Karpas-422 (cell line): ENCODE data around the gene MITF. TPM values are rescaled to one million over a fixed set of nuclear protein-coding genes. Genes with fewer than 3 reads are reported as not detected.

Experiments used
- DNase-seq: peaks from one replicate; pipeline ENCODE4 v3.0.0-alpha.2; 2015
- H2AFZ ChIP-seq: fragments of 200-600 bp; sonication (generic); 2 replicates; pipeline ENCODE4 v1.6.1; 2014; ENCODE audit warnings: antibody characterized with exemption, low read length, mixed read lengths
- H3K27ac ChIP-seq: fragments of 200-600 bp; sonication (generic); 2 replicates; pipeline ENCODE4 v1.5.1; 2014; ENCODE audit warnings: mild to moderate bottlenecking, low read length, moderate library complexity
- H3K27me3 ChIP-seq: fragments of 200-600 bp; sonication (generic); 2 replicates; pipeline ENCODE4 v1.6.1; 2014; ENCODE audit warnings: low read length, mixed read lengths
- H3K36me3 ChIP-seq: fragments of 200-600 bp; sonication (generic); 2 replicates; pipeline ENCODE4 v1.6.1; 2014; ENCODE audit warnings: low read length, mixed read lengths; ENCODE audit not compliant: insufficient read depth
- H3K4me1 ChIP-seq: fragments of 200-600 bp; sonication (generic); 2 replicates; pipeline ENCODE4 v1.6.1; 2014; ENCODE audit warnings: mild to moderate bottlenecking, low read length, mixed read lengths
- H3K4me2 ChIP-seq: fragments of 200-600 bp; sonication (generic); 2 replicates; pipeline ENCODE4 v1.6.1; 2014; ENCODE audit warnings: low read length, low read depth, mild to moderate bottlenecking; ENCODE audit not compliant: poor library complexity, severe bottlenecking
- H3K4me3 ChIP-seq: fragments of 200-600 bp; sonication (generic); 2 replicates; pipeline ENCODE4 v1.5.1; 2014; ENCODE audit warnings: mild to moderate bottlenecking, antibody characterized with exemption, low read length, mixed read lengths
- H3K79me2 ChIP-seq: fragments of 200-600 bp; sonication (generic); 2 replicates; pipeline ENCODE4 v1.6.1; 2014; ENCODE audit warnings: mild to moderate bottlenecking, low read length, mixed read lengths
- H3K9ac ChIP-seq: fragments of 200-600 bp; sonication (generic); 2 replicates; pipeline ENCODE4 v1.6.0; 2014; ENCODE audit warnings: low read length
- H3K9me2 ChIP-seq: fragments of 200-600 bp; sonication (generic), shearing (Covaris generic); replicated peaks from 2 replicates; pipeline ENCODE4 v1.6.0; 2014; ENCODE audit warnings: mild to moderate bottlenecking, low read length, moderate library complexity; ENCODE audit not compliant: insufficient read depth
- H3K9me3 ChIP-seq: fragments of 300-700, 200-600 bp; sonication (generic); 2 replicates; pipeline ENCODE4 v1.6.1; 2014; ENCODE audit warnings: low read length, mixed read lengths
- H4K20me1 ChIP-seq: fragments of 200-600 bp; sonication (generic); 2 replicates; pipeline ENCODE4 v1.6.1; 2014; ENCODE audit warnings: mild to moderate bottlenecking, antibody characterized with exemption, low read length, low read depth; ENCODE audit not compliant: insufficient read depth
- total RNA-seq: library from RNA; depleted of rRNA; stranded (reverse); fragments of >200 nt; shearing (Covaris generic); gene quantifications from 2 replicates; pipeline ENCODE4 v1.2.3, GENCODE V29; 2014; ENCODE audit warnings: low replicate concordance

Gene MITF
- total RNA-seq, 1 experiment from 2014 or later, result not detected

DNA sequence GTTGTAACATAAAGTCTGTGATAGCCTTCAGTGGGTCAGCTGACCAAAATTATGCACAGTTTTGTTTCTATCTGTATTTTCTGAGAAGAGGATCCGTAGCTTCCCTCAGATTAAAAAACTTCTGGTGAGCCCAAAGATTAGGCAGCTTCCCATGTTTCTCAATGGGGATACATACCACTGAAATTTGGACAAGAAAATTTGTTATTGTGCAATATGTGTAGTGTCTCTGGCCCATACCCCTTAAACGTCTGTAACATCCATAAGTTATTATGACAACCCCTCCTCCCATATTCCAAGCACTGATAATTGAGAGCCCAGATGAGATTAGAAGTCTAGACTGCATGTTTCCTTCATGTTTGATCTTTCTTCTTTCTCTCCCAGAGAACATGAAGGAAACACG lies 1.9 kb upstream of the MITF start:
- Histone ChIP-seq H3K4me3 (no peak overlapping the region), H3K9me3 (no peaks in the 10 kb centered on the region), H3K27ac (no peak overlapping the region), H2AFZ (no peak overlapping the region), H3K4me1 (no peaks in the 10 kb centered on the region), H3K79me2 (no peaks in the 10 kb centered on the region), H3K4me2 (no peak overlapping the region), H3K9me2 (no peaks in the 10 kb centered on the region), H3K36me3 (no peaks in the 10 kb centered on the region), H4K20me1 (no peaks in the 10 kb centered on the region), H3K9ac (no peak overlapping the region), H3K27me3 (no peaks in the 10 kb centered on the region)
- DNase-seq, result no peak

- Histone ChIP-seq H3K4me3 (no peak overlapping the region), H3K79me2 (no peaks in the 10 kb centered on the region), H3K36me3 (no peaks in the 10 kb centered on the region), H4K20me1 (no peaks in the 10 kb centered on the region), H3K4me1 (no peaks in the 10 kb centered on the region), H3K27me3 (no peaks in the 10 kb centered on the region), H3K9me3 (no peaks in the 10 kb centered on the region), H3K9me2 (no peaks in the 10 kb centered on the region), H3K4me2 (no peak overlapping the region), H2AFZ (no peak overlapping the region), H3K27ac (no peak overlapping the region), H3K9ac (no peak overlapping the region)
- DNase-seq, result no peak
Observed at GRCh38 chr3:69738315-69738714, 949 bp upstream of the MITF start.

DNA sequence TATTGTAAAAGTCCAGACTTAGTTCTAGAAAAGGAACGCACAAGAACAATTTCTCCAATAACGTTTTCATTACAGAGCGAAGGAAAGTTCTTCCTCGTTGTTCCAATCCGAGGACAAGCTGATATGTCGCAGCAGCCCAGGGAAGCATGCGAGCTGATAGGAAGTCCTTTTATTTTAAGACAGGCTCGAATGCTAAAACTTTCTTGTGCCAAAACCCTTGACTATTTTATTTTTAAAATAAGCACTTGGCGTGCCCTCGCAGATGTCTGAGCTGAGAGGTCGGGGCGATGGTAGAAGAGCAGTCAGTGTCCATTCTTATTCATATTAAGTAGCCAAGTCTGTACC lies 433 bp upstream of the MITF start:
- Histone ChIP-seq H2AFZ (no peak overlapping the region), H4K20me1 (no peaks in the 10 kb centered on the region)

DNA sequence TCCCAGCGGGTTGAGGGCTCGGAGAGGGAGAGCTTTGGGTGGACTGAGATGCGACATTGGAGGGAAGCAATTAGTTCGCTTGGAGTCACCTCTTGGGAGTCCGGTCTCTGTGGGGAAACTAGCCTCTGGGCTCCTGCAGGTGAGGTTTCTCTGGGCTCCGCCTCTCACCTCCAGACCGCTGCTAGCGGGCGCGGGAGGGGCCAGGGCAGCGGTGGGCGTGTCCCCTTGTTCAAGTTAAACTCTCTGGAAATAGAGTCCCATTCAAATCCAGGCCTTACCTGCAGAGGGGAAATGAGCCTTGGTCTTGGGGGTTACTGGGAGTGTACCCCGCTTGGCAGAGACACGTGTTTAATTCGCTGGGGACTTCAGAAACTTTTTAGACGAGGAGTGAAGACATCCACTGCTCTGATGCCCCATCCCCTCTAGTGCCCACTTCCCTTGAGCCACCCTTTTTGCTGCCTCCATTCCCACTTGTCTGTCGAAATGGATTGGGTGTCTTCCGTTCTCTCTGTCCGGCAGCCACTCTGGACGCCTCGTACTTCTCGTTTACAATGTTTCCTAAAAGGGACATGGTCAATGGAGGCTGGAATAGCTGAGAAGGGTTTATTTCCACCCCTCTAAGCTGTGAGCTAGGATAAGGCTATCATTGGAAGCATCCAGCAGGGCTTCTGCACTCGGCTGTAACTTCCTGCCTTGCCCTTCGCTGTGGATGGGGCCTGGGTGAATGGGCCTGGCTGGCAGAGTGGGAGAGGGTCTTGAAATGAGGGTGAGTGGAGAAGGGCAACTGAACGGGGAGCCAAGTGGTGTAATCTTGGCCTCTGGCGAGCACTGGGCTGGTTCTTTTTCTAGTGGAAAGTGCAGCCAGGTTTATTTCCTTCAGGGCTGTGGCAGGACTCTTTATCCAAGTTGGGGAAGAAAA lies 1.1 kb downstream of the MITF start:
- no peak overlapping the region for H3K27ac ChIP-seq
- no peaks in the 10 kb centered on the region for H3K36me3 ChIP-seq
- H3K4me1 ChIP-seq, result no peaks in the 10 kb centered on the region
- H3K4me3 ChIP-seq, result no peak overlapping the region
- no peaks in the 10 kb centered on the region for H3K27me3 ChIP-seq
- no peak for DNase-seq
- H3K9me2 ChIP-seq, result no peaks in the 10 kb centered on the region
- H3K9ac ChIP-seq, result no peak overlapping the region
- no peak overlapping the region for H3K4me2 ChIP-seq
- H4K20me1 ChIP-seq, result no peaks in the 10 kb centered on the region
- H2AFZ ChIP-seq, result no peak overlapping the region
- H3K79me2 ChIP-seq, result no peaks in the 10 kb centered on the region
- no peaks in the 10 kb centered on the region for H3K9me3 ChIP-seq

More for the DNA sequence above, 433 bp upstream of the MITF start:
- Histone ChIP-seq H3K79me2 (no peaks in the 10 kb centered on the region), H3K4me3 (no peak overlapping the region), H3K36me3 (no peaks in the 10 kb centered on the region), H3K9me2 (no peaks in the 10 kb centered on the region), H3K4me2 (no peak overlapping the region), H3K9me3 (no peaks in the 10 kb centered on the region), H3K27ac (no peak overlapping the region), H3K4me1 (no peaks in the 10 kb centered on the region), H3K27me3 (no peaks in the 10 kb centered on the region), H3K9ac (no peak overlapping the region)
- no peak for DNase-seq

GRCh38 chr3:69741032-69741767 lies 1.9 kb downstream of the MITF start:
- no peak overlapping the region for H3K9ac ChIP-seq

DNA sequence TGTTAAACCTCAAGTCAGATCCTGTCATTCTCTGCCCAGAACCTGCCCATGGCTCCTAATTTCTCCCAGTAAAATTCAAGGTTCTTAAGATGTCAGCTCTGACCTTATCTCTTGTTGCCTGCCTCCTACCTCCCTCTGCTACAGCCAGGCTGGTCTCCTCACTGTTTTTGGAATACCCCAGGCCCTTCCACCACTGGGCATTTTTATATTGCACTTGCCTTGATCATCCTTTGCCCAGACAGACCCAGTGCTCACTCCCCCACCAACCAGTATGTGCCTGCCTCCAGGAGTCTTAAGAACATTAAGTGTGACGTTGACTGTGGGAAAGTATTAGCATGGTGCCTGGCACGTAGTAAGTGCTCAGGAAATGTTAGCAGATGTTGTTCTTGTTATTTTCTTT lies 3.1 kb downstream of the MITF start:
- no peaks in the 10 kb centered on the region for H3K9me2 ChIP-seq
- no peaks in the 10 kb centered on the region for H3K9me3 ChIP-seq
- H3K4me1 ChIP-seq, result no peaks in the 10 kb centered on the region
- no peak overlapping the region for H3K4me2 ChIP-seq
- no peak overlapping the region for H3K9ac ChIP-seq
- no peak for DNase-seq
- H3K4me3 ChIP-seq, result no peak overlapping the region
- H3K36me3 ChIP-seq, result no peaks in the 10 kb centered on the region
- H3K79me2 ChIP-seq, result no peaks in the 10 kb centered on the region
- H3K27ac ChIP-seq, result no peak overlapping the region
- no peaks in the 10 kb centered on the region for H3K27me3 ChIP-seq
- H4K20me1 ChIP-seq, result no peaks in the 10 kb centered on the region
- no peak overlapping the region for H2AFZ ChIP-seq

More at GRCh38 chr3:69741032-69741767, 1.9 kb downstream of the MITF start:
- DNase-seq, result no peak
- no peak overlapping the region for H3K4me2 ChIP-seq
- H3K4me1 ChIP-seq, result no peaks in the 10 kb centered on the region
- H3K79me2 ChIP-seq, result no peaks in the 10 kb centered on the region
- no peaks in the 10 kb centered on the region for H3K27me3 ChIP-seq
- H2AFZ ChIP-seq, result no peak overlapping the region
- no peaks in the 10 kb centered on the region for H3K36me3 ChIP-seq
- no peak overlapping the region for H3K4me3 ChIP-seq
- H3K27ac ChIP-seq, result no peak overlapping the region
- no peaks in the 10 kb centered on the region for H3K9me2 ChIP-seq
- H3K9me3 ChIP-seq, result no peaks in the 10 kb centered on the region
- no peaks in the 10 kb centered on the region for H4K20me1 ChIP-seq

DNA sequence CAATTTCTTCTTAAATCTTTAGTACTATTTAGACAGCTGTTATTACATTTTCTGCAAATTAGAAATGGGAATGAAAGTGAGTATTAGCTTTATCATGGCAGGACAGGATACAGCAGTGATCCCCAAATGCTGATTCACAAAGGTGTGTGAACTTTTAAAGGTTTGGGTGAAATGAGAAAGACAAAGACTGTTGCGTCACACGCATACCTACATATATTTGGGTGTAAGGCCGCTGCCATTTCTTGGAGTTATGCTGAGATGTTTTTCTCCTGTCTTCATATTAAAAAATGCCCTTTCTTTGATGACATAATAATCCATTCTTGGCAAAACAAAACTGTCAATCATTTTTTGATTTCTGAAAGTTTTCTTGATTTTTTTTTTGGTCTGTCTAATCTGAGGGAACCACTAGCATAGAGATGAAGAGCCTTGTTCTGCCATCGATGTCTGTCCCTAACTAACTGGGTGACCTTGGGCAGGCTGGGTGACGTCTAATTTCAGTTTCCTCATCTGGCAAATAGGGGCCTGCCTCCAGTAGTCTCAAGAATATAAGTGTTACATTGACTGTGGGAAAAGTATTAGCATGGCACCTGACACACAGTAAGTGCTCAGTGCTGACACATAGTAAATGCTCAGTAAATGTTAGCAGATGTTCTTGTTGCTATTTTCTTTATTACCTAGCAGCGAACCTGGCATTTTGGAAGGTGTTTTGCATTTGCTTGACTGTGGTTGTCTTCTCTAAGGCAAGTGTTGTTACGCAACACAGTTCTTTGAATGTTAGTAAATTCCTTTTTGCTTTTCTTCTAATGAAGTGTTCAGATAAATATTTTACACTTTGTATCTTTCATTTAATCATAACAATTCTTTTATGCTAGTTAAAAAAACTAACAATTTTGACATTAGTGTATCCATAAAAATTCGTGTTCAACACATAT lies 5.0 kb downstream of the MITF start:
- Histone ChIP-seq H3K27ac (no peak overlapping the region), H2AFZ (no peak overlapping the region), H3K79me2 (no peaks in the 10 kb centered on the region), H3K4me3 (no peak overlapping the region), H3K36me3 (no peaks in the 10 kb centered on the region), H3K9me2 (no peaks in the 10 kb centered on the region), H3K9me3 (no peaks in the 10 kb centered on the region), H3K4me1 (no peaks in the 10 kb centered on the region), H3K9ac (no peak overlapping the region), H3K27me3 (no peaks in the 10 kb centered on the region), H4K20me1 (no peaks in the 10 kb centered on the region), H3K4me2 (no peak overlapping the region)
- no peak for DNase-seq

- Histone ChIP-seq H3K9ac (no peak overlapping the region), H3K4me1 (no peaks in the 10 kb centered on the region), H3K9me3 (no peaks in the 10 kb centered on the region), H3K4me3 (no peak overlapping the region), H3K27me3 (no peaks in the 10 kb centered on the region), H3K36me3 (no peaks in the 10 kb centered on the region), H4K20me1 (no peaks in the 10 kb centered on the region), H3K4me2 (no peak overlapping the region), H3K9me2 (no peaks in the 10 kb centered on the region), H2AFZ (no peak overlapping the region), H3K27ac (no peak overlapping the region), H3K79me2 (no peaks in the 10 kb centered on the region)
- no peak for DNase-seq
Observed at GRCh38 chr3:69745505-69745904, 6.2 kb downstream of the MITF start.
